ENCODE measurements around the gene SCAANT1.

The SCAANT1 gene

DNA sequence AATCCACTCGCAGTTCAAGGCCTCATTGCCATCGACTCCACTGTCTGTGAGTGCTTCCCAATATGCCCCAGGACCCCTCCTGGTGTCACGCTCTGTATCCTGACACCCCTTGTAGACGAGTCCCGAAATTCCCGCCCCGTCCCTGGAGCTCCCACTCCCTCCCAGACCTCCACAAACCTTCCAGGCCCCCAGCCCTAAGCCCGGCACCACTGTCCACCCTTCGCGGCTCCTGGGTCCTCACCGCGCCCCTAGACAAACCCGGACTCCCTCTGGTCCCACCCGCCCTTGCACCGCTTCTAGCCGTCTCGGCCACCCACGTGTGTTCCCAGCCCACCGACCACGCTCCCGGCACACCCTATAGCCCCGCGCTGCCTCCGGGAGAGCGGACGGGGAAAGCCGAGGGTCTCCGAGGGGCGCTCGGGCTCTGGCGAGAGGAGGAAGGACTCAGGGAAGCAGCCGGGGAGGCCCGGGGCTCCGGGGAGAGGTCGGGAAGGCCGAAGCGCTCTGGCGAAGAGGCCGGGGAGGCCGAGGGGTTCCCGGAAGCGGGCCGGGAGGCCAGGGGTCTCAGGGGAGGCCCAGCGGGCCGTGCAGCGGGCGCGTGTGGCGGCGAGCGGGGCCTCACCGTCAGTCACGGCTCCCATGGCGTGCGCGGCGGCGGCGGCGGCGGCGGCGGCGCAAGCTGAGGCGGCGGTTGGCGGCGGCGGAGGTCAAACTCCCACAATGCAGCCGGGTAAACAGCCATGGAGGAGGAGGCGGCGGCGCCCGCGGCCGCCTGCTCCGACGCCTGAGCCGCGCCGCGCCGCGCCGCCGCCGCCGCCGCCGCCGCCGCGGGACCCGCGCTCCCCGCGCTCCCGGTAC lies 48.8 kb downstream of the SCAANT1 start, which contains the start of the genes ATXN7 and THOC7:
Gene ATXN7 (plus strand): TSS at position 718 of the 858 bp plus-strand sequence. CDS start 48,732 bp downstream, outside the sequence.
Gene THOC7 (minus strand): TSS at position 656 of the 858 bp plus-strand sequence. CDS start 15 bp downstream, at position 641.
- DNase-seq (ENCODE audit: low read depth), result peak; percentile 57

- no peak for DNase-seq (ENCODE audit: low read depth)
These were observed 49.4 kb downstream of the SCAANT1 start for GRCh38 chr3:63862804-63863149.
